GM18873 (cell line): ENCODE data around the gene SLC9C2.
"Not testable (repeated sequence)": the region's sequence is repeated elsewhere in the genome, so short reads cannot be mapped to it uniquely, and the experiment has no call there.

Source experiments
- ATAC-seq: cut with Tn5 transposase; IDR thresholded peaks from one replicate; pipeline ENCODE4 v1.9.1; 2021; ENCODE audit warnings: mild to moderate bottlenecking, moderate library complexity, moderate number of reproducible peaks; ENCODE audit not compliant: unreplicated experiment, low FRiP score

The SLC9C2 gene, protein sequence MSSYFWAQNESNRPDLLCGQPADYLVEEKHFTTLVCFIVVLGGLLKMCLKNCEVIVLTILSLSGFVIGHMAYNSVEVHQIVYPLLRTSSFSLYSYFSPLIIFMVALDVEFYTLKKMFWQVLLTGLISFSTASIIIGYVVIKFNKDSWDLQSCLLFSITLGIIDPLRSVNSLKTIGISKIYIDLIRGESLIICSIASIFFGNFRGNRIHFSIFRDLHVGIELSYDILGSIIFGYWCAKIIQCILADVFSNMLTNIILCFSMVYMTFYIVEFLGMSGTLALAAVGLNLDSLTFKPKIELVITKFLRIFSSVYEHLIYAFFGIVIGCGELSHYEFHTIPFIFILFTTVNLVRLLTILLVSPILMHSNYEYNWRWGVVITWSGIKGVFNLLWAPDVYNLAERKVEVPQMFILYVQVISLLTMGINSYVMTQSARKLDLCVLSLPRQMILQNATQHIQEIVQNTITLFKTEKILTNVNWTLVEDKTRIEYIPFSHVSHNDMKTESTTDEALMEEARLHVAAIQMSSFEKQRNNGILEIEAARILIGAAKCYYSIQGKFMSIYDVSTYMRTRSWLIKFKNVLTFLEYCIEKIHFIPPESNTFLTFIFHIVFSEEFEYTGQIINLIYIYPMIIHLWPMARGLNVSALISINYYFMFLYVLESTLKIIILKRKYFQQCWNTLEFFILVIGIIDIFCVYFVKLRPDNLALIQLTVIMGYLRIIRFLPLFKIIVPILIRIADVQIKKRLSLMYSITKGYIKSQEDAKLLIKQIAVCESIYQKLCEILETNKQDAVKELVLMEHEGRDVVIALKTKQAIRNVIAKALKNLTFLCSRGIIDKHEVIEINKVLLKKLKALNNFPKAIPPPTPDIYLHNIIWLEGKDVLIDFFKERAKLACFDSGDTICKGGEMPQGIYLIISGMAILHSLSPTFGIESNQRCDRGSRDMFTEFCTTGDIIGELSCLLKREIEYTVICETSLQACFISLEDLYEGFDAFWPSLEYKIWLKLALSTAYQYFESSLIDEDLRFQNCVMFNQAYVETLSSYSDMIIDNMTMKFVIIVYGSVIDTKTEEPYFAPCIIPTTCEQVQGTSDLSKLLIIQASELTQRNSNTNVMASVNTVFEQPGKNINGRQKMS

DNA sequence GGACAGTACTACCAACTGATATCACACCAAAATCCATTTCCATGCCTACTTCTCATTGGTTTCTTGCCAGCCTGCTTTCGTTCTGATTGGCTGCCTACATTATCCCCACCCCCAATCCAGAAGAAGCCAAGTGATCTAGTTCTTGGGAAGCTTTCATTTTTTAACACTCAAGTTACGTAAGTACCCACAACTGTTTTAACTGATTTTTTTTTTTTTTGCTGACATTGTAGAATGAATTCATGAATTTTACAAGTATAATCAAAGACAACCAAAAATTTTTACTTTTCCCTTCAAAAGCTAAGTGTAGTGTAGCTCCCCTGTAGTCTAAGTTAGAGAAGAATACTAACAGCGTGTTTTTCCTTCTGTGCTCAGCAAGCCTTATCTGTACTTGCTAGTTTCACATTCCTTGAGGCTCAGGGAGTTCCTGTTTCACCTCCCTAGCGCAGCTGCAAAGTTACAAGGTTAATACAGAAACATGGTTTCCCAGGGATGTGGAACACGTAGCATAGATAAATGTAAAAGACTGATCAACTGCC is at the start of gene SLC9C2:
TSS of gene SLC9C2 (minus strand) at position 17 of the 536 bp plus-strand sequence. CDS start 1,296 bp downstream, outside the sequence.
- ATAC-seq = no peak

DNA sequence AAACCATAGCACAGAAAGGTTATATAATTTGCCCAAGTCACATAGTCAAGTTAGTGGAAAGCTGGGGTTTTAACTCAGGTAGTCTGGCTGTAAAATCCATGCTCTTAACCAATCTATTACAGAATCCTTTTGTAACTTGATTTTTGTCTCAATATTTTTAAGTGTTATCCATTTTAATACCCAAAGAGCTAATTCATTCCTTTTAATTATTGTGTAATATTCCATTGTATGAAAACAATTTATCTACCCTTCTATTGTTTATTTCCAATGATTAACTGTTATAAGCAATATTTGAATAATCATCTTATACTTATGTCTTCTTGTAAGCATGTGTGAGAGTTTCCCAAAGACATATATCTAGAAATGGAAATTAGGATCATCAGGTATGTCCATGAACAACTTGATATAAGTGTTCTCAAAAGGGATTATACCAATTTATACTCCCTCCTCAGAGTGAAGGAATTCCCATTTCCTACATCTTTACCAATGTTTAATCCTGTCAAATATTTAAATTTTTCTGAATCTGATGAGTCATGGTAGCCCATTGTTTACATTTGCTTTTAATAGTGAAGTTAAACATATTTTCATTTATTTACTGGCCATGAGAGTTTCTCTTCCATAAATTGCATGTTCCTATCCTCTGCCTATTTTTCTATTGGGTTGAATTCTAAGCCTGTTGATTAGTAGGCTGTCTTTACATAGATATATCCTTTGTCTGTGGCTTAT is 46.2 kb upstream of the SLC9C2 start:
- no peak for ATAC-seq

DNA sequence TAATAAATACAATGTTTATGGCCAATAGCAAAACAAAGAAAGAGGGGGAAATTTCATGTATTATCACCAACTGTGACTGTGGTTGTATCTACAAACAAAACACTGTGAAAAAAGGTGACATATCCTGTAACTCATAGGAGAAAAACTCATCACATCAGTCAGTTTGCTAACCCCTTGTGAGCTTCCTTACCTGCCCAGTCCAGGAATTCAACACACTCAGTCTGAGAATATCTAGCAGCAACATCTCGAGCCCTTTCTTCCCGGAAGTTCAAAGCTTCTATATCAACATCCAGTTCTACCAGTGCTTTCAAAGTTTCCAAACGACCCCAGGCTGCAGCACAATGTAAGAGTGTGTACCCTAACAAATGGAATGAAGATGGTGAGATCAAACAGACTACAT is 43.8 kb upstream of the SLC9C2 start:
- ATAC-seq = no peak

DNA sequence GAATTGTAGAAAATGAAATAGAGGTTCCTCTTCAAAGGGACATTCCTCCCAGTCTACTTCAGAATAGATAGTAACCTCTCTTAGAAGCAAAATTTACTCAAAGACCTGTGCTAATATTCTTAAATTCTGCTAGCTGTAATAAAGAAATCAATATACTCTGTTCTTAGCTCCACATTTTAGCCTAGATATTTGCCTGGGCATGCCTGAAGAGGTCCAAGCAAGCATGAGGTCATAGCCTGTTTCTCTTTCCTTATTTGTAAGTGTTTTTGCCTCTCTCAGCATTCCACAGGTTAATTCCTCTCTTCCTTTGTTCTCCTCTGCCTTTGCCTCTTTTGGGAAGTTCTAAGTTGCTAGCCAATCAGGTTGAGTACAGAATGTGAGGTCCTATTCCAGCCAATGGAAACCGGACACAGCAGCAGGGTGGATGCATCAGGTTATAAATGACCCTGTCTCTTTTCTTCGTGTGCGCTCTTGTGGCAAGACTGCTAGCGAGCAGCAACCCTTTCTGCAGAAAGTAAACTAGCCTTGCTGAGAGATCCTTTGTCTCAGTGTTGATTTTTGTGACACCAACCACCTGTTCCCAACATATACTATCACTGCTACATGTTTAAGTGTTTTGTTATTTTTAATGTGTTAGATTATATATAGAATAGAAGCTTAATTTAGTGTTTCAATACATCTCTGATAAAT is 39.7 kb upstream of the SLC9C2 start:
- ATAC-seq = not testable (repeated sequence)

DNA sequence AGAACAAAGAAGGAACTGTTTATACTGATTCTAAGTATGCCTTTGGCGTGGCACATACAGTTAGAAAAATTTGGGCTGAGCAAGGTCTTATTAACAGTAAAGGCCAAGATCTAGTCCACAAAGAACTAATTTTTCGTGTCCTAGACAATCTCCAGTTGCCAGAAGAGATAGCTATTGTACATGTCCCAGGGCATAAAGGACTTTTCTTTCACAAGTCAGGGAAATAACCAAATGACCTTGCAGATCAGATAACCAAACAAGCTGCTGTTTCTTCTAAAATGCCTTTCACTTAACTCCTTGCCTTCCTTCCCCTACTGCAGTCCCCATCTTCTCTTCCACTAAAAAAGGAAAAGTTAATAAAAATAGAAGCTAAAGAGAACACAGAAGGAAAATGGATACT is 36.2 kb upstream of the SLC9C2 start:
- ATAC-seq = no peak

DNA sequence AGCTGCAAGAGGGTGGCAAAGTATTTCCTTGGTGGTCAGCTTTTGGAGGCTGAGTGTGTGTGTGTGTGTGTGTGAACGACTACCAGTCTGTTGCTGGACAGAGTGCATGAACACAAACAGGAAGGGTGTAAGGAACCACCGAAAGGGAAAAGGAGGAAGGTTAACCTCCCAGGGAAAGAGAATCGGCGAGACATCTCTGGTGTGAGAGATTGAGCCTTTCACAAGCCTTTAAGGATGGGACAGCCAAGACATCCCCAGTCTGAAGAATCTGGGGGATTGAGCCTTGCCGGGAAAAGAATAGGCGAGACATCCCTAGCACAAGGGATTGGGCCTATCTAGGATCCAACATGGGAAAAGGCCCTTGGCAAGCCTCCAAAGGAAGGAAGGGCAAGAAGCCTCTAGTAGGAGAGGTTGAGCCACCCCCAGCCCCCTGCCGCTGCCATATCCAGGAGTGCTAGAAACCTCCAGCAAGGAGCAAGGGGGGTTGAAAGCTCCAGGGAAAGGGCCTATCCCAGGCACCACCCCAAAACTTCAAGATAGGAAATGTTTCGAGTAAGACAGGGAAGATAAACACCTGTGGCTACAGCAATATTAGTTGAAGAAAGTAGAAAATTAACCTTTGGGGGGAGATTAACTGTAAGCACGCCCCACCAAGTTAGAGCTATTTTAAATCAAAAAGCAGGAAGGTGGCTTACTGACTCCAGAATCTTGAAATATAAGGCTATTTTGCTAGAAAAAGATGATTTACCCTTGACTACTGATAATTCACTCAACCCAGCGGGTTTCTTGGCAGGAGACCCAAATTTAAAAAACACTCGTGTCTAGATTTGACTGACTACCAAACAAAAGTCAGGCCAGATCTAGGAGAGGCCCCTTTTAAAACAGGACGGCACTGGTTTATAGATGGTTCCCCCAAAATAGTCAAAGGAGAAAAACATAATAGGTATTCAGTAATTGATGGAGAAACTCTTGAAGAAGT is 35.5 kb upstream of the SLC9C2 start:
- ATAC-seq = no peak

DNA sequence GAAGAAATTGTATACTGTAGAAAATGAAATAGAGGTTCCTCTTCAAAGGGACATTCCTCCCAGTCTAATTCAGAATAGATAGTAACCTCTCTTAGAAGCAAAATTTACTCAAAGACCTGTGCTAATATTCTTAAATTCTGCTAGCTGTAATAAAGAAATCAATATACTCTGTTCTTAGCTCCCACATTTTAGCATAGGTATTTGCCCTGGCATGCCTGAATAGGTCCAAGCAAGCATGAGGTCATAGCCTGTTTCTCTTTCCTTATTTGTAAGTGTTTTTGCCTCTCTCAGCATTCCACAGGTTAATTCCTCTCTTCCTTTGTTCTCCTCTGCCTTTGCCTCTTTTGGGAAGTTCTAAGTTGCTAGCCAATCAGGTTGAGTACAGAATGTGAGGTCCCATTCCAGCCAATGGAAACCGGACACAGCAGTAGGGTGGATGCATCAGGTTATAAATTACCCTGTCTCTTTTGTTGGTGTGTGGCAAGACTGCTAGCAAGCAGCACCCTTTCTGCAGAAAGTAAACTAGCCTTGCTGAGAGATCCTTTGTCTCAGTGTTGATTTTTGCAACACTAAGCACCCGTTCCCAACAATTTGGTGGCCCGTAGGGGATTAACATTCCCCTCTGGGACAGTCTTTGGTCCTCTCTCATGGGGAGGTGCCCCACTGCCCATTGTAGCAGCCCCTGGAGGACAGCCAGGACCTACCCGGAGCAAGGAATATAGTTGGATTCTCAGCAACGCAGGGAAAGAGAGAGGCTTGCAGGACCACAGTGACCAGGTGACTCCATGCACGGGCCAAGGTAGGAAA is 34.6 kb upstream of the SLC9C2 start:
- ATAC-seq = not testable (repeated sequence)

DNA sequence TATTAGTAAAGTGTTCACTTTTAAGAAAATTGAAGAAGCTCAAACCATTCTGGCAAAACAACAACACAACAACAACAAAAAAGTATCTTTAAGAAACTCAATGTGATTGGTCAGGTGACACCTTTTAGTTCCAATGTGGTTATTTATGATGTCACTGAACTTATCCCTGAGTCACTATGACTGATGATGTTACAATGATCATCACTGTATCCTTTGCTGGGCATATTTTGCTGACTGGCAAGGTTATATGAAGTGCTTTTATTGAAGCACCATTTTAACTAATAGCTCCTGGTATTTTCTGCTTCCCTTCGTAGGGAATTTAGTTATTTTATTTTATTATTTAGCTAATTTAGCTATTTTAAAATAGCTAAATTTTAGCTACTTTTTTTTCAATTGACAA is 32.2 kb upstream of the SLC9C2 start, which contains the start of gene TEX50:
TSS of gene TEX50 (plus strand) at position 223 of the 400 bp plus-strand sequence. CDS start 184 bp downstream, outside the sequence.
- ATAC-seq = no peak

DNA sequence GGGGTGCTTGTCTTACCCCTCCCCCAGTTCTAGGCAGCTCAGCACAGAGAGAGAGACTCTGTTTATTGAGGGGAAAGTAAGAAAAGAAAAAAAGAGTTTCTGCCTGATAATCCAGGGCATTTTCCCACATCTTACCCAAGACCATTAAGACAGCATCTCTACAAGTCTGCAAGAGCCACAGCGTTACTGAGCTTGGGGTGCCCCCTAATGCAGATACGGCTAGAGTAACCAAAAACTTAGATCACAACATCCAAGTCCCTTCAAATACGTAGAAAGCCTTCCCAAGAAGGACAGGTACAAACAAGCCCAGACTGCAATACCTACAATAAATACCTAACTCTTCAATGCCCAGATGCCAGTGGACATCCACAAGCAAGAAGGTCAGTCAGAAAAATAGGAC is 26.0 kb upstream of the SLC9C2 start:
- no peak for ATAC-seq

DNA sequence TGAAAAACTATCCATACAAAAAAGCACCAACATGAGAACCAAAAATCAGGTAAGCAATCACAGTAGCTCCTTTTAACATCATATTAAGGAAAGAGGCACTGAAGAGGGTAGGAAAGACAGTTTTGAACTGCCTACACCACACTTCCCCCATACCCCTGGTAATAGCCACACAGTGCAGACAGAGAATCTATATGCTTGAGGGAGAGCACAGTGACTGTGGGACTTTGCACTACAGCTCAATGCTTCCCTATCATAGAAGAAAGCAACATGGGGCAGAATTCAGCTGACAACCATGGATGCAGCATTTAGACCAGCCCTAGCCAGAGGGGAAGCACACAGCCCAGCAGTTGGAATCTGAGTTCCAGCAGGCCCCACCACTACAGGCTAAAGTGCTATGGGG is 24.4 kb upstream of the SLC9C2 start:
- ATAC-seq = no peak

DNA sequence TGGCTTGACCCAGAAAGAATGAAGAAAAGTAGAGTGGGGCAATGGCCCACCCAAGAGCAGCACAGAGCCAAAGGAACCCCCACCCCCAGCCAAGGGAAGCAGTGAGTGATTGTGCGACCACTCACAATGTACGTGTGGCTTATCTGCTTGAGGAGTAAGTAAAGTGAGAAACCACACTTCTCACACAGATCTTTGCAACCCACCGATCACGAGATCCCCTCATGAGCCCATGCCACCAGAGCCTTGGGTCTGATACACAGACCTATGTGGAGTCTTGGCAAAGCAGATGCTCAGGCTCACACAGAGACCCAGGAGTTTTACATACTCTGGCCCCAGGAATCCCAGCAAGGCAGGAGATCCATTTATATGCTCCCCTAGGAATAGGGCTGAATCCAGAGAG is 14.0 kb upstream of the SLC9C2 start:
- no peak for ATAC-seq

DNA sequence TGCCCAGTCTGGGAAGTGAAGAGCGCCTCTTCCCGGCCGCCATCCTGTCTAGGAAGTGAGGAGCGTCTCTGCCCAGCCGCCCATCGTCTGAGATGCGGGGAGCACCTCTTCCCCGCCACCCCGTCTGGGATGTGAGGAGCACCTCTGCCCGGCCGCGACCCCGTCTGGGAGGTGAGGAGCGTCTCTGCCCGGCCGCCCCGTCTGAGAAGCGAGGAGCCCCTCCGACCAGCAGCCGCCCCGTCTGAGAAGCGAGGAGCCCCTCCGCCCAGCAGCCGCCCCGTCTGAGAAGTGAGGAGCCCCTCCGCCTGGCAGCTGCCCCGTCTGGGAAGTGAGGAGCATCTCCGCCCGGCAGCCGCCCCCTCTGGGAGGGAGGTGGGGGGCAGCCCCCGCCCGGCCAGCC is 10.2 kb upstream of the SLC9C2 start:
- ATAC-seq = not testable (repeated sequence)

DNA sequence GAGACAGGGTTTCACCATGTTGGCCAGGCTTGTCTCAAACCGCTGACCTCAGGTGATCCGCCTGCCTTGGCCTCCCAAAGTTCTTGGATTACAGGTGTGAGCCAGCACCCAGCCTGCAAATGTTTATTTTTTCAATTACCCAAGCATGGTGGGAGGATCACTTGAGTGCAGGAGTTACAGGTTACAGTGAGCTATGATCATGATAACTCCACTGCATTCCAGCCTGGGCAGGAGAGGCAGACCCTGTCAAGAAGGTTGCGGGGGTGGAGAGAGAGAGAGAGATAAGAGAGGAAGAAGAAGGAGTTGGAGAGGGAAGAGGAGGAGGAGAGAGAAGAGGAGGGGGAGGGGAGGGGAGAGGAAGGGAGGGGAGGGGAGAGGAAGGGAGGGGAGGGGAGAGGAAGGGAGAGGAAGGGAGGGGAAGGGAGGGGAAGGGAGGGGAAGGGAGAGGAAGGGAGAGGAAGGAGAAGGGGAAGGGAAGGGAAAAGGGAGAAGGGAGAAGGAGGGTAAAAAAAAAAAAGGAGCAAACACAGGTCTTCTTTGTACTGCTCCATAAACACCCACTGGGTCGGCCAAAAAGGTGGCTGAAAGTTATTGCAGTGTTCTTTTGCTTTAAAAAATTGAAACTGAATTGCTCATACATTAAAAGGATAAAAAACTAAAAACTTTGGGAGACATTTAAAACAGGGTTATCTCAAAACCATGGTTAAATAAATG is 5.8 kb upstream of the SLC9C2 start:
- no peak for ATAC-seq

DNA sequence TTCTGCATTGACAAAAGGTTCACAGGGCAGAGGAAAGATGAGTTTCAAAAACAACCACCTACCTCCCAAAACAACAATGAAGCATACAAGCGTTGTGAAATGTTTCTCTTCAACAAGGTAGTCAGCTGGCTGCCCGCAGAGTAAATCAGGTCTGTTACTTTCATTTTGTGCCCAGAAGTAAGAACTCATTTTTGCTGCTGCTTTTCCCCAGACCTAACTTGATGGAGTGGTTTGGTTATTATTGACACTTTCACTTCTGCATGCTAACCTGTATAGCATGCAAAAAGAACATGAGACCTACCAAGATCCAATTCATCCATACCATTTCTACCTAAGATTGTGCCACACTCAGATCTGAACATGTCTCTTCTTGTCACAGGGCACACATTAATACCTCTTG is 1.3 kb downstream of the SLC9C2 start:
- ATAC-seq = no peak

DNA sequence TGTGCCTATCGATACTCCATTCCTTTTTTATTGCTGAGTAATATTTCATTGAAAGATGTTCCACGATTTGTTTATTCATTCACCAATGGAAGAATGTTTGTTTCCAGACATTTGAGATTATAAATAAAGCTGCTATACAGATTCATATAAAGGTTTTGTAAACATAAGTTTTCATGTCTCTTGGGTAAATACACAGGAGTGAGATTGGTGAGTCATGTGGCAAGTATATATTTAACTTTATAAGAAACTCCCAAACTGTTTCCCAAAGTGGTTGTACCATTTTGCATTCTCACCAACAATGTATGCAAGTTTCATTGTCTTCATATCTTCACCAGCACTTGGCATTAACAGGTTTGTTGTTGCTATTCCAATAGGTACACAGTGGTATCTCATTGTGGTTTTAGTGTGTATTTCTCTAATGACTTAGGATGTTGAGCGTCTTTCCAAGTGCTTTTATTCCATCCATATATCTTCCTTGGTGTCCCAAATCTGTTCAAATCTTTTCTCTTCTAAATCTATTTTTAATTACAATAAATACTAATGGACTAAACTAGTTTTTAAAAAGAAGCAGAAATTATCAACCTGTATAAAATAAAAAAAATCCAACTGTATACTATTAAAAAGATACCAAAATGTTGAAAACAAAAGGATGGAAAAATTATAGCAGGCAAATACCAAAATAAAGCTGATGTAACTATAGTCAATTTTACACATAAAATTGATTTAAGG is 6.6 kb downstream of the SLC9C2 start:
- ATAC-seq = no peak

DNA sequence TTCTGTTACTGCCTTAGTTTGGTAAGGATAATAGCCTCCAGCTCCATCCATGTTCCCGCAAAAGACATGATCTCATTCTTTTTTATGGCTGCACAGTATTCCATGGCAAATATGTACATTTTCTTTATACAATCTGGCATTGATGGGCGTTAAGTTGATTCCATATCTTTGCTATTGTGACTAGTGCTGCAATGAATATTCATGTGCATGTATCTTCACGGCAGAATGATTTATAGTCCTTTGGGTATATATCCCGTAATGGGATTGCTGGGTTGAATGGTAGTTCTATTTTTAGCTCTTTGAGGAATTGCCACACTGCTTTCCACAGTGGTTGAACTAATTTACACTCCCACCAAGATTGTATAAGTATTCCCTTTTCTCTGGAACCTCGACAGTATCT is 11.7 kb downstream of the SLC9C2 start:
- ATAC-seq = not testable (repeated sequence)
